ENCODE measurements around the gene LYSMD1.

Gene LYSMD1

GRCh38 chr1:151147132-151147503, 18.6 kb downstream of the LYSMD1 start:
- H3K4me3 ChIP-seq (IDR thresholded peaks at IDR 0.05; ENCODE audit: insufficient read depth, low read depth, low read length), result peak overlapping the region; percentile 100
- peaks cover 36% of the 10 kb centered on the region for H3K27me3 ChIP-seq (ENCODE audit: insufficient read depth, low read depth)
- no peaks in the 10 kb centered on the region for H3K79me2 ChIP-seq (ENCODE audit: insufficient read depth, low read depth)
- TF ChIP-seq CTCF (conservative IDR thresholded peaks at IDR 0.05; ENCODE audit: low read depth, low read length), result no peak
- no peaks in the 10 kb centered on the region for H4K20me1 ChIP-seq (ENCODE audit: insufficient read depth)
- H3K9ac ChIP-seq, result peak overlapping the region; percentile 52; the same call in 1 of the 2 replicates
- H3K36me3 ChIP-seq (ENCODE audit: insufficient read depth), result no peaks in the 10 kb centered on the region
- no peak overlapping the region for H3K27ac ChIP-seq
- peak overlapping the region; percentile 99 for H2AFZ ChIP-seq (ENCODE audit: low read depth)
- peaks cover 13% of the 10 kb centered on the region for H3K4me1 ChIP-seq (ENCODE audit: low read depth, poor library complexity, severe bottlenecking)
- H3K4me2 ChIP-seq, result peak overlapping the region; percentile 86

- H3K4me2 ChIP-seq, result peak within 1 kb of the TSS; percentile 86
- peaks cover 13% of the 10 kb centered on the region for H3K4me1 ChIP-seq (ENCODE audit: low read depth, poor library complexity, severe bottlenecking)
- no peak within 1 kb of the TSS for H3K27ac ChIP-seq
- H3K4me3 ChIP-seq (IDR thresholded peaks at IDR 0.05; ENCODE audit: insufficient read depth, low read depth, low read length), result peak within 1 kb of the TSS; percentile 100
- no peaks in the 10 kb centered on the region for H4K20me1 ChIP-seq (ENCODE audit: insufficient read depth)
- no peaks in the 10 kb centered on the region for H3K79me2 ChIP-seq (ENCODE audit: insufficient read depth, low read depth)
- peaks cover 36% of the 10 kb centered on the region for H3K27me3 ChIP-seq (ENCODE audit: insufficient read depth, low read depth)
- H2AFZ ChIP-seq (ENCODE audit: low read depth), result peak within 1 kb of the TSS; percentile 99
- TF ChIP-seq CTCF (conservative IDR thresholded peaks at IDR 0.05; ENCODE audit: low read depth, low read length), result no peak
- H3K36me3 ChIP-seq (ENCODE audit: insufficient read depth), result no peaks in the 10 kb centered on the region
- H3K9ac ChIP-seq, result peak within 1 kb of the TSS; percentile 52
Measured at GRCh38 chr1:151146412-151147131, 19.1 kb downstream of the LYSMD1 start, which contains the start of gene SEMA6C. SEMA6C (minus strand) TSS chr1:151146631; CDS start chr1:151142621, 4,010 bp downstream.

GRCh38 chr1:151146072-151146411, 19.7 kb downstream of the LYSMD1 start:
- H3K4me1 ChIP-seq (ENCODE audit: low read depth, poor library complexity, severe bottlenecking), result peaks cover 13% of the 10 kb centered on the region
- no peaks in the 10 kb centered on the region for H4K20me1 ChIP-seq (ENCODE audit: insufficient read depth)
- H3K4me3 ChIP-seq (IDR thresholded peaks at IDR 0.05; ENCODE audit: insufficient read depth, low read depth, low read length), result peak overlapping the region; percentile 100
- H3K36me3 ChIP-seq (ENCODE audit: insufficient read depth), result no peaks in the 10 kb centered on the region
- peak overlapping the region; percentile 52 for H3K9ac ChIP-seq
- peaks cover 41% of the 10 kb centered on the region for H3K27me3 ChIP-seq (ENCODE audit: insufficient read depth, low read depth)
- no peaks in the 10 kb centered on the region for H3K79me2 ChIP-seq (ENCODE audit: insufficient read depth, low read depth)
- H3K4me2 ChIP-seq, result peak overlapping the region; percentile 86
- no peak for TF ChIP-seq CTCF (conservative IDR thresholded peaks at IDR 0.05; ENCODE audit: low read depth, low read length)
- no peak overlapping the region for H3K27ac ChIP-seq
- peak overlapping the region; percentile 99 for H2AFZ ChIP-seq (ENCODE audit: low read depth)

- no peak for TF ChIP-seq CTCF (conservative IDR thresholded peaks at IDR 0.05; ENCODE audit: low read depth, low read length)
- Histone ChIP-seq H4K20me1 (ENCODE audit: insufficient read depth) (no peaks in the 10 kb centered on the region), H3K4me1 (ENCODE audit: low read depth, poor library complexity, severe bottlenecking) (peaks cover 13% of the 10 kb centered on the region), H2AFZ (ENCODE audit: low read depth) (peak overlapping the region; percentile 99; the same call in 1 of the 2 replicates), H3K4me3 (IDR thresholded peaks at IDR 0.05; ENCODE audit: insufficient read depth, low read depth, low read length) (peak overlapping the region; percentile 100), H3K27me3 (ENCODE audit: insufficient read depth, low read depth) (peaks cover 42% of the 10 kb centered on the region), H3K36me3 (ENCODE audit: insufficient read depth) (no peaks in the 10 kb centered on the region), H3K27ac (no peak overlapping the region), H3K79me2 (ENCODE audit: insufficient read depth, low read depth) (no peaks in the 10 kb centered on the region), H3K4me2 (peak overlapping the region; percentile 86), H3K9ac (no peak overlapping the region)
Measured at GRCh38 chr1:151145304-151146071, 20.2 kb downstream of the LYSMD1 start.
